ENCODE results near the gene DPY19L1. TPM values are rescaled to one million over a fixed set of nuclear protein-coding genes. Genes with fewer than 3 reads are reported as not detected.
"Not testable (repeated sequence)": the region's sequence is repeated elsewhere in the genome, so short reads cannot be mapped to it uniquely, and the experiment has no call there.

Gene DPY19L1
- total RNA-seq, 1 experiment from 2014 or later, result 71.7 TPM

- H3K4me3 ChIP-seq (replicated peaks in 1 of 2; ENCODE audit: low read depth in 1 of 2, low read length in 2 of 2); CTCF ChIA-PET; H3K79me2 ChIP-seq (ENCODE audit: insufficient read depth, low read length); POLR2A ChIA-PET; H3K27me3 ChIP-seq (ENCODE audit: insufficient read depth, low read length); H3K9me2 ChIP-seq (ENCODE audit: insufficient read depth); H3K4me2 ChIP-seq (ENCODE audit: low read length); H3K36me3 ChIP-seq (ENCODE audit: control insufficient read depth in 1 of 2, insufficient read depth in 2 of 2, low read length in 2 of 2); intact Hi-C loops (cut with micrococcal nuclease); H4K20me1 ChIP-seq (ENCODE audit: insufficient read depth); H3K9me3 ChIP-seq (ENCODE audit: control insufficient read depth in 1 of 2, insufficient read depth in 1 of 2, low read depth in 1 of 2, low read length in 2 of 2); DNase-seq (ENCODE audit: low read depth, low spot score); H3K27ac ChIP-seq (ENCODE audit: low read depth, low read length); BruUV-seq (replicated peaks); ATAC-seq; H3K4me1 ChIP-seq (ENCODE audit: control insufficient read depth in 1 of 2, insufficient read depth in 2 of 2, low read length in 2 of 2); H2AFZ ChIP-seq (ENCODE audit: low read depth, low read length, poor library complexity, severe bottlenecking); RAD21 ChIA-PET (ENCODE audit: low non-redundant PET in 1 of 2, low total read pairs in 2 of 2, uncharacterized antibody in 2 of 2, unreplicated experiment in 2 of 2); H3K9ac ChIP-seq (ENCODE audit: low read length): not testable (repeated sequence)
Measured at GRCh38 chr7:35047263-35047911, 10.1 kb upstream of the DPY19L1 start.

- H3K9me2 ChIP-seq (ENCODE audit: insufficient read depth); DNase-seq (ENCODE audit: low read depth, low spot score); CTCF ChIA-PET; H2AFZ ChIP-seq (ENCODE audit: low read depth, low read length, poor library complexity, severe bottlenecking); H3K27ac ChIP-seq (ENCODE audit: low read depth, low read length); POLR2A ChIA-PET; RAD21 ChIA-PET (ENCODE audit: low non-redundant PET in 1 of 2, low total read pairs in 2 of 2, uncharacterized antibody in 2 of 2, unreplicated experiment in 2 of 2); H3K4me1 ChIP-seq (ENCODE audit: control insufficient read depth in 1 of 2, insufficient read depth in 2 of 2, low read length in 2 of 2); H3K9ac ChIP-seq (ENCODE audit: low read length); H3K36me3 ChIP-seq (ENCODE audit: control insufficient read depth in 1 of 2, insufficient read depth in 2 of 2, low read length in 2 of 2); H3K4me3 ChIP-seq (replicated peaks in 1 of 2; ENCODE audit: low read depth in 1 of 2, low read length in 2 of 2); H3K27me3 ChIP-seq (ENCODE audit: insufficient read depth, low read length); H3K4me2 ChIP-seq (ENCODE audit: low read length); ATAC-seq; H3K79me2 ChIP-seq (ENCODE audit: insufficient read depth, low read length); BruUV-seq (replicated peaks); H3K9me3 ChIP-seq (ENCODE audit: control insufficient read depth in 1 of 2, insufficient read depth in 1 of 2, low read depth in 1 of 2, low read length in 2 of 2); intact Hi-C loops (cut with micrococcal nuclease); H4K20me1 ChIP-seq (ENCODE audit: insufficient read depth): not testable (repeated sequence)
Measured at GRCh38 chr7:35043301-35043700, 6.0 kb upstream of the DPY19L1 start.

GRCh38 chr7:35040906-35041305, 3.6 kb upstream of the DPY19L1 start:
- BruUV-seq (replicated peaks), result no TSS peak
- CTCF ChIA-PET, result no interaction called here
- TF ChIP-seq YY1 (IDR thresholded peaks at IDR 0.05; ENCODE audit: extremely low read depth, insufficient replicate concordance, low read depth, low read length) (no peak), POLR2AphosphoS5 (IDR thresholded peaks at IDR 0.05; ENCODE audit: low read depth, low read length) (no peak), RAD21 (IDR thresholded peaks at IDR 0.05; ENCODE audit: low read depth) (no peak), EZH2 (IDR thresholded peaks at IDR 0.05) (no peak), EZH2phosphoT487 (IDR thresholded peaks at IDR 0.05; ENCODE audit: borderline replicate concordance) (no peak), ZNF274 (IDR thresholded peaks at IDR 0.05; ENCODE audit: low read depth, low read length) (no peak), FOSL1 (IDR thresholded peaks at IDR 0.05; ENCODE audit: low read depth) (no peak), ZFX (IDR thresholded peaks at IDR 0.05) (no peak), TCF7L2 (IDR thresholded peaks at IDR 0.05; ENCODE audit: borderline replicate concordance, extremely low read depth, insufficient read depth, insufficient read length) (no peak), SP1 (IDR thresholded peaks at IDR 0.05; ENCODE audit: low read depth) (no peak), CEBPB (IDR thresholded peaks at IDR 0.05; ENCODE audit: low read depth) (no peak)
- intact Hi-C loops (cut with micrococcal nuclease), result no loop called here
- Histone ChIP-seq H3K4me1 (ENCODE audit: control insufficient read depth in 1 of 2, insufficient read depth in 2 of 2, low read length in 2 of 2) (peaks cover 6 to 13% of the 10 kb centered on the region in 2 experiments; a peak in 3 of 4 replicates), H3K9me2 (ENCODE audit: insufficient read depth) (no peaks in the 10 kb centered on the region), H4K20me1 (ENCODE audit: insufficient read depth) (no peaks in the 10 kb centered on the region), H3K4me3 (replicated peaks in 1 of 2; ENCODE audit: low read depth in 1 of 2, low read length in 2 of 2) (no peak overlapping the region), H3K79me2 (ENCODE audit: insufficient read depth, low read length) (peaks cover 9% of the 10 kb centered on the region), H3K27me3 (ENCODE audit: insufficient read depth, low read length) (no peaks in the 10 kb centered on the region), H3K27ac (ENCODE audit: low read depth, low read length) (no peak overlapping the region), H3K9ac (ENCODE audit: low read length) (no peak overlapping the region), H2AFZ (ENCODE audit: low read depth, low read length, poor library complexity, severe bottlenecking) (no peak overlapping the region), H3K9me3 (ENCODE audit: control insufficient read depth in 1 of 2, insufficient read depth in 1 of 2, low read depth in 1 of 2, low read length in 2 of 2) (no peaks in the 10 kb centered on the region), H3K36me3 (ENCODE audit: control insufficient read depth in 1 of 2, insufficient read depth in 2 of 2, low read length in 2 of 2) (no peaks in the 10 kb centered on the region), H3K4me2 (ENCODE audit: low read length) (no peak overlapping the region)
- DNase-seq (ENCODE audit: low read depth, low spot score) (no peak), ATAC-seq (no peak)
- POLR2A ChIA-PET, result no interaction called here
- RAD21 ChIA-PET (ENCODE audit: low non-redundant PET in 1 of 2, low total read pairs in 2 of 2, uncharacterized antibody in 2 of 2, unreplicated experiment in 2 of 2), result no interaction called here

Measured in HCT116 (cell line).